ENCODE results near the gene TPPP. TPM values are rescaled to one million over a fixed set of nuclear protein-coding genes. Genes with fewer than 3 reads are reported as not detected.

Gene TPPP
- total RNA-seq, 1 experiment from 2014 or later = 3.9 TPM

DNA sequence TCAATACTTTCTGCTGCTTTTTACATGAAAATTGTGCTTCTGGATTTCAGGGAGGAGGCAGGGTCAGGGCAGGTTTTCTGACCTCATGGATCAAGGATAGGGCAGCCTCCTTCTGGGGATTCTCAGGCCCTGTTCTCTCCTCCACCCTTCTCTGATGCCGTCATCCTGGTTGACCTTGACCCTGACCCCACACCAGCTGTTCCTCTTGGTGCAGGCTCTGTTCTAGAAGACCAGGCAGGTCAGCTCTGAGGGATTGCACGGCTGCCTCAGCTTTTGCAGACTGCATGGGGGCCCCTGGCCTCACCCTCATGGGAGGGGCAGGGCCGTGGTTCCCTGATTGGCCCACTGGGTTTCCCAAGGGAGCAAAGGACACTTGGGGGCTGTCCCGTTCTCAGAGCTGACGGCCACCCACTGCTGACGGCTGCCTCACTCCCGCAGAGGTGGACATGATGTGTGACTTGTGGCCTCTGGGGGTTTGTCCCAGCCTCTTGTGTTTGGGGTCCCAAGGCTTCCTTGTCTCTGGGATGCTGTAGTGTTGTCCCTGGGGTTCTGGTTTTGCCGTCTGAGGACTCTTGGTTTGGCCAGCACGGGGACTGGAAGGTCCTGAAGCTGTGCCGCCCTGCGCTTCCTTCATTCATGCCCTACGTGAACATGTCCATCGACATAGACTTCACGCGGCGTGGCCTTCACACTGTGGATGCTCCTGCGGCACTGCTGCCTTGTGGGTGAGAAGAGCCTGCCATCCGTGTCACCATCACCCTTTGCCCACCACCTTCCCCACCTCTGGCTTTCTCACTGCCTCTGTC is 46.6 kb downstream of the TPPP start:
- Histone ChIP-seq H2AFZ (ENCODE audit: low read depth, low read length, poor library complexity, severe bottlenecking) (no peak overlapping the region), H3K4me1 (ENCODE audit: control insufficient read depth in 1 of 2, insufficient read depth in 2 of 2, low read length in 2 of 2) (no peaks in the 10 kb centered on the region), H3K4me2 (ENCODE audit: low read length) (no peak overlapping the region), H3K9me3 (ENCODE audit: control insufficient read depth in 1 of 2, insufficient read depth in 1 of 2, low read depth in 1 of 2, low read length in 2 of 2) (peaks cover 0 to 9% of the 10 kb centered on the region in 2 experiments; a peak in 1 of 4 replicates), H3K36me3 (ENCODE audit: control insufficient read depth in 1 of 2, insufficient read depth in 2 of 2, low read length in 2 of 2) (peaks cover 15 to 43% of the 10 kb centered on the region in 2 experiments; a peak in 3 of 4 replicates), H3K27me3 (ENCODE audit: insufficient read depth, low read length) (no peaks in the 10 kb centered on the region), H3K9me2 (ENCODE audit: insufficient read depth) (no peaks in the 10 kb centered on the region), H3K27ac (ENCODE audit: low read depth, low read length) (no peak overlapping the region), H3K4me3 (replicated peaks in 1 of 2; ENCODE audit: low read depth in 1 of 2, low read length in 2 of 2) (no peak overlapping the region), H3K79me2 (ENCODE audit: insufficient read depth, low read length) (peaks cover 17% of the 10 kb centered on the region; the same call in 1 of the 2 replicates), H4K20me1 (ENCODE audit: insufficient read depth) (no peaks in the 10 kb centered on the region), H3K9ac (ENCODE audit: low read length) (no peak overlapping the region)
- TF ChIP-seq SP1 (IDR thresholded peaks at IDR 0.05; ENCODE audit: low read depth) (no peak), EGR1 (IDR thresholded peaks at IDR 0.05; ENCODE audit: low read depth) (no peak), EZH2phosphoT487 (IDR thresholded peaks at IDR 0.05; ENCODE audit: borderline replicate concordance) (no peak), POLR2AphosphoS5 (IDR thresholded peaks at IDR 0.05; ENCODE audit: low read depth, low read length) (no peak), TCF7L2 (IDR thresholded peaks at IDR 0.05; ENCODE audit: borderline replicate concordance, extremely low read depth, insufficient read depth, insufficient read length) (no peak), FOSL1 (IDR thresholded peaks at IDR 0.05; ENCODE audit: low read depth) (no peak), CEBPB (IDR thresholded peaks at IDR 0.05; ENCODE audit: low read depth) (no peak), RAD21 (IDR thresholded peaks at IDR 0.05; ENCODE audit: low read depth) (no peak), SRF (IDR thresholded peaks at IDR 0.05; ENCODE audit: low read depth) (no peak), YY1 (IDR thresholded peaks at IDR 0.05; ENCODE audit: extremely low read depth, insufficient replicate concordance, low read depth, low read length) (no peak), SIN3A (IDR thresholded peaks at IDR 0.05; ENCODE audit: low read depth) (no peak), CBX3 (IDR thresholded peaks at IDR 0.05; ENCODE audit: low read depth) (no peak), ELF1 (IDR thresholded peaks at IDR 0.05; ENCODE audit: borderline replicate concordance, low read depth) (no peak), ZFX (IDR thresholded peaks at IDR 0.05) (no peak), JUND (IDR thresholded peaks at IDR 0.05) (no peak)
- TF ChIP-seq, protein P1, sequence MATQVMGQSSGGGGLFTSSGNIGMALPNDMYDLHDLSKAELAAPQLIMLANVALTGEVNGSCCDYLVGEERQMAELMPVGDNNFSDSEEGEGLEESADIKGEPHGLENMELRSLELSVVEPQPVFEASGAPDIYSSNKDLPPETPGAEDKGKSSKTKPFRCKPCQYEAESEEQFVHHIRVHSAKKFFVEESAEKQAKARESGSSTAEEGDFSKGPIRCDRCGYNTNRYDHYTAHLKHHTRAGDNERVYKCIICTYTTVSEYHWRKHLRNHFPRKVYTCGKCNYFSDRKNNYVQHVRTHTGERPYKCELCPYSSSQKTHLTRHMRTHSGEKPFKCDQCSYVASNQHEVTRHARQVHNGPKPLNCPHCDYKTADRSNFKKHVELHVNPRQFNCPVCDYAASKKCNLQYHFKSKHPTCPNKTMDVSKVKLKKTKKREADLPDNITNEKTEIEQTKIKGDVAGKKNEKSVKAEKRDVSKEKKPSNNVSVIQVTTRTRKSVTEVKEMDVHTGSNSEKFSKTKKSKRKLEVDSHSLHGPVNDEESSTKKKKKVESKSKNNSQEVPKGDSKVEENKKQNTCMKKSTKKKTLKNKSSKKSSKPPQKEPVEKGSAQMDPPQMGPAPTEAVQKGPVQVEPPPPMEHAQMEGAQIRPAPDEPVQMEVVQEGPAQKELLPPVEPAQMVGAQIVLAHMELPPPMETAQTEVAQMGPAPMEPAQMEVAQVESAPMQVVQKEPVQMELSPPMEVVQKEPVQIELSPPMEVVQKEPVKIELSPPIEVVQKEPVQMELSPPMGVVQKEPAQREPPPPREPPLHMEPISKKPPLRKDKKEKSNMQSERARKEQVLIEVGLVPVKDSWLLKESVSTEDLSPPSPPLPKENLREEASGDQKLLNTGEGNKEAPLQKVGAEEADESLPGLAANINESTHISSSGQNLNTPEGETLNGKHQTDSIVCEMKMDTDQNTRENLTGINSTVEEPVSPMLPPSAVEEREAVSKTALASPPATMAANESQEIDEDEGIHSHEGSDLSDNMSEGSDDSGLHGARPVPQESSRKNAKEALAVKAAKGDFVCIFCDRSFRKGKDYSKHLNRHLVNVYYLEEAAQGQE (IDR thresholded peaks at IDR 0.05; ENCODE audit: low read depth) = no peak
- TF ChIP-seq, protein P2, sequence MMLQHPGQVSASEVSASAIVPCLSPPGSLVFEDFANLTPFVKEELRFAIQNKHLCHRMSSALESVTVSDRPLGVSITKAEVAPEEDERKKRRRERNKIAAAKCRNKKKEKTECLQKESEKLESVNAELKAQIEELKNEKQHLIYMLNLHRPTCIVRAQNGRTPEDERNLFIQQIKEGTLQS (IDR thresholded peaks at IDR 0.05) = no peak
- TF ChIP-seq, protein P3, sequence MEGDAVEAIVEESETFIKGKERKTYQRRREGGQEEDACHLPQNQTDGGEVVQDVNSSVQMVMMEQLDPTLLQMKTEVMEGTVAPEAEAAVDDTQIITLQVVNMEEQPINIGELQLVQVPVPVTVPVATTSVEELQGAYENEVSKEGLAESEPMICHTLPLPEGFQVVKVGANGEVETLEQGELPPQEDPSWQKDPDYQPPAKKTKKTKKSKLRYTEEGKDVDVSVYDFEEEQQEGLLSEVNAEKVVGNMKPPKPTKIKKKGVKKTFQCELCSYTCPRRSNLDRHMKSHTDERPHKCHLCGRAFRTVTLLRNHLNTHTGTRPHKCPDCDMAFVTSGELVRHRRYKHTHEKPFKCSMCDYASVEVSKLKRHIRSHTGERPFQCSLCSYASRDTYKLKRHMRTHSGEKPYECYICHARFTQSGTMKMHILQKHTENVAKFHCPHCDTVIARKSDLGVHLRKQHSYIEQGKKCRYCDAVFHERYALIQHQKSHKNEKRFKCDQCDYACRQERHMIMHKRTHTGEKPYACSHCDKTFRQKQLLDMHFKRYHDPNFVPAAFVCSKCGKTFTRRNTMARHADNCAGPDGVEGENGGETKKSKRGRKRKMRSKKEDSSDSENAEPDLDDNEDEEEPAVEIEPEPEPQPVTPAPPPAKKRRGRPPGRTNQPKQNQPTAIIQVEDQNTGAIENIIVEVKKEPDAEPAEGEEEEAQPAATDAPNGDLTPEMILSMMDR (IDR thresholded peaks at IDR 0.05 in 2 of 3, conservative IDR thresholded peaks at IDR 0.05 in 1 of 3; ENCODE audit: borderline replicate concordance in 1 of 3, insufficient read depth in 1 of 3, low read depth in 2 of 3, low read length in 2 of 3) = no peak
- TF ChIP-seq, protein P4, sequence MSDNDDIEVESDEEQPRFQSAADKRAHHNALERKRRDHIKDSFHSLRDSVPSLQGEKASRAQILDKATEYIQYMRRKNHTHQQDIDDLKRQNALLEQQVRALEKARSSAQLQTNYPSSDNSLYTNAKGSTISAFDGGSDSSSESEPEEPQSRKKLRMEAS (IDR thresholded peaks at IDR 0.05) = no peak
- no TSS peak for BruUV-seq (replicated peaks)
- ChIA-PET CTCF (no interaction called here), RAD21 (ENCODE audit: low non-redundant PET in 1 of 2, low total read pairs in 2 of 2, uncharacterized antibody in 2 of 2, unreplicated experiment in 2 of 2) (no interaction called here), POLR2A (no interaction called here)
- intact Hi-C loops (cut with micrococcal nuclease) = no loop called here
- ATAC-seq = no peak
- DNase-seq (ENCODE audit: low read depth, low spot score) = no peak
